Stimulated activated CD8-positive, alpha-beta memory T cell treated with anti-CD3 and anti-CD28 coated beads, Interleukin-15, amount 100 ng/mL, for 1 hour (primary cell): Measurements from ENCODE around the gene IGFBP5.

Experiments
- DNase-seq: peaks from one replicate; pipeline ENCODE4 v3.0.0-alpha.2; 2020; ENCODE audit warnings: low read depth

Gene IGFBP5

DNA sequence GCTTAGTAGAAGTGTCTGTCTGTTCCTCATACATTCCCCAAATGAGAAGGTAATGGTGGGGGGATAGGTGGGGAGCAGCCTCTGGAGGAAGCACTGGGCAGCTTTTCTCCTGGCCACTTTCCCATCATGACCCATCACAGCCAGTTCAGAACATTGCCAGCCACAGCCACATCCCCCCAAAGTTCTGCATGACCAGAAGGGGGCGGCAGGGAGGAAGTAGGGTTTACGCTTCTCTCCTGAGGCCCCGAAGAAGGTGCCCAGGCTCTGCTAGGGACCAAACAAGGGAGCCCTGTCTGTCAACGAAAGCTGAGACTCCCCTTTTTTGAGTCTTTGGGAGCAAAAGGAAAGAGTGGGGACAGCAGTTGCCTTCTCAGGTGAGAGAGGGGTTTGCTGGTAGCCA, 7.7 kb downstream of the IGFBP5 start:
- DNase-seq = no peak

- DNase-seq = no peak
Measured at GRCh38 chr2:216687111-216687510, 8.2 kb downstream of the IGFBP5 start.

- no peak for DNase-seq
Measured at GRCh38 chr2:216685327-216685875, 9.9 kb downstream of the IGFBP5 start.

DNA sequence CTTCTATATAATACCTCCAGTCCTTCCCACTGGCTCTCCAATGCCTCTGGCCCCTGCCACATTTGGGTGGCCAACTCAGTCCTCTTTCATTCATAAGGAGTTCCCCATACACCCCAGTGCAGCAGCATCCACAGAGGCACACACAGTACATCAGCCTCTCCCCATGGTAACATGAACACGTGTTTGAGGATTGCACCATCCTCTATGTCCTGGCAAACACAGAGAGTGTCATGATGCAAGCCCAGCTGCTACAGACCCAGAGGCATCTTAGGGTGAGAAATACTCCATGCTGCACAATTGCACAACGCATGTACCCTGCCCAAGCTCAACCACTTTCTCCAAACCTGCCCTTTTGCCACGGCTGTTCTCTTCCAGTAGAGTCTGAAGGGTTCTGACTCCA, 11.5 kb downstream of the IGFBP5 start:
- DNase-seq = no peak

- no peak for DNase-seq
Measured at GRCh38 chr2:216681683-216682082, 13.7 kb downstream of the IGFBP5 start.

DNA sequence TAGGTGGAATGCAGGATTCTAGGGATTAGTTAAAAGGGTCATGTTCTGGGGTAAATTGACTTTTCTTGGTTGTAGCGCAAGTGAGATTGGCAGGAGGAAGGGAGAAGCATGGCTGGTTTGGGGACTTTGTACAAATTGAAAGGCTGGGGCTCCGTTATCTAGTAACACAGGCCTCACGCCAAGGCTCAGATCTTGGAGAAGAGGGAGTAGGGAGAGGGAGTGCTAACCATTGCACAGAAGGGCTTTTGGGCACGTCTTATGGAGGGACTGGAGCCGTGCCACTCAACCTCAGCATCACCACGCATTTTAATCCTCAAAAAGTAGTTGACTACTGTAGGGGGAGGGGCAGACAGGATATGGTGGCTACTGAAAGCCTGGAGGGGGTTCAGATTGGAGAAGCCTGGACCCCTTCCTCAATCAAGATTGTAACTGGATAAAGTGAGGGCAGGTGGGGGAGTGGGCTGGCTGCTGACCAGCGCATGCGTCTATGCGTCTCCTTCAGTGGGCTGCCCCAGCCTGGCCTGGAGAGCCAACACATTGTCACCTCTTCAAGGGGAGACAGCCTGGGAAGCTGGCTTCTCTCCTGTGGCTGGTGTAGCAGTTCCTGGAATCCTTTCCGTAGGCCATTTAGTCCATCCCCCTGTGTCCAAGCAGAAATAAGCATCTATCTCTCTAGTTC, 14.3 kb downstream of the IGFBP5 start:
- no peak for DNase-seq

DNA sequence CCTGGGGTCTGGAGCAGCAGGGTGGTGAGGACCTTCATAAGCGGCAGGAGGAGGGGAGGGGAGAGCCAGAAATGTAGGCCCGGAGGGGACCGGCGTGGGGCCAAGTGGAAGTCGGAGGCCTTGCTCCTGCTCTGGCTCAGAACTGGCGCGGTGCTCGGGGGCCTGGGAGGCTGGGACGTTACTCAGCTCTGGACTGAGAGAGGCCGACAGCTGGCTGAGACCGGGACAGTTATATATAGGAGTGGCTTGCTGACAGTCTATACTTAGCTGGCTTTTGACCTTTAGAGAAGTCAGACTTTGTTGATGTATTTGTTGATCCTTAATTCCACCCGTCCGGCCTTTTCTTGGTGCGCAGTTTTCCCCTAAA, 15.7 kb downstream of the IGFBP5 start:
- no peak for DNase-seq

GRCh38 chr2:216678813-216679657, 16.3 kb downstream of the IGFBP5 start:
- DNase-seq = no peak

- DNase-seq = no peak
Measured at GRCh38 chr2:216678098-216678465, 17.3 kb downstream of the IGFBP5 start.

- DNase-seq = no peak
Measured at GRCh38 chr2:216677439-216678097, 17.8 kb downstream of the IGFBP5 start.

- DNase-seq = no peak
Measured at GRCh38 chr2:216676630-216677029, 18.7 kb downstream of the IGFBP5 start.

- no peak for DNase-seq
Measured at GRCh38 chr2:216674376-216674775, 21.0 kb downstream of the IGFBP5 start.

GRCh38 chr2:216673609-216674008, 21.7 kb downstream of the IGFBP5 start:
- DNase-seq = no peak

DNA sequence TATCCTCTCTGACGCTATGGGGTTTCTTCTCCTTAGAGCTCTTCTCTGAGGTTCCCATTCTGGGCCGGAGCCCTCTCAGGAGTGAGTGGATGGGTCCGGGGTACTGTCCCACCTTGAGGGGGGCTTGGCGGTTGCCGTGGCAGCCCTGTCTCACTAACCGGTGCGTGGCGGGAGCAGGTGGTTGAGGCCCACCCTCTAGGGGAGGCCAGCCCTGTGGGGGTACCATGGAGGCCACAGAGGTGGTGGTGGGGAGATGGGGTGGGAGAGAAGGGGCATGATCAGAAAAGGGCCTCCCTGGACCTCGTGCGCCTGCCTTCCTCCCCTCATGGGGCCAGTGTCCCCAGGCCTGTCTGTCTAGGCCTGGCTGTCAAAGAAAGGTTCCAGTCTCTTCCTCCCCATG, 22.3 kb downstream of the IGFBP5 start:
- DNase-seq = no peak

GRCh38 chr2:216672466-216672865, 22.9 kb downstream of the IGFBP5 start:
- DNase-seq = no peak

DNA sequence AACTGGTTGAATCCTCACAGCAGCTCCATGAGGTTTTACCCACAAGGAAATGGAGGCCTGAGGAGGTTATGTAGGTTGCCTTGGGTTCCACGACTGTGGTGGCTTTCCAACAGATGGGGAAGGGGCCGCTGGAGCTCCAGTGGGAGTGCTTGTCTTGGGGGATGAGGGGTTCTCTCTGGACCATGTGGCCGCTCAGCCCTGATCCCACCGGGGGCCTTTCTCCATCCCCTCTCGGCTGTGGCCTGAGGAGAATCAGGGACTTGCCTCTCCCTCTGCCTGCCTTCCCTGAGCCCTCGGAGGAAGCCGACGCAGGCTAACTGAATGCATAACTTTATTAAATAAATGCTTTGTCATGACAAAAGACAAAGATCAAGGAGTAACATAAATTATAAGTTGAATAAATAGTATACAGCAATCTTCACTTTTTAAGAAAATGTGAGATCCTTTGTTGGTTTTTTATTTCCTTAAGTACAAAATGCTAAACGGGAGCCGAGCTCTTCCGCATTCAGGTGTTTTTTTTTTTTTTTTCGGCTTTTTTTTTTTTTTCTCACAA, 23.5 kb downstream of the IGFBP5 start:
- DNase-seq = no peak

DNA sequence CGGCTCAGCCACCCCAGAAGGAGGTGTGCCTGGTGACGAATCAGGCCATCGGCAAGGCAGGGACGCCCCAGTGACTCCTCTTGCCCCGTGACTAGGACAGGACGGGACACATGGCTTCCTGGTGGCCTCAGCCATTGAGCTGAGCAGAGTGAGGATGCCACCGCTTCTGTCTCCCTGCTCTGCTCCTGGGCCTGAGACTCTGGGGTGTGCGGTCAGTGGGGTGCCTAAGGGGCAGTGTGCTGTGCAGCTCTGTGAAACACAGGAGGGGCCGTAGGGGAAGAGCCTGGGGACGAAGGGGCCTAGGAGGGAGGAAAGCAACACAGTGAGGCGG, 24.3 kb downstream of the IGFBP5 start:
- no peak for DNase-seq

DNA sequence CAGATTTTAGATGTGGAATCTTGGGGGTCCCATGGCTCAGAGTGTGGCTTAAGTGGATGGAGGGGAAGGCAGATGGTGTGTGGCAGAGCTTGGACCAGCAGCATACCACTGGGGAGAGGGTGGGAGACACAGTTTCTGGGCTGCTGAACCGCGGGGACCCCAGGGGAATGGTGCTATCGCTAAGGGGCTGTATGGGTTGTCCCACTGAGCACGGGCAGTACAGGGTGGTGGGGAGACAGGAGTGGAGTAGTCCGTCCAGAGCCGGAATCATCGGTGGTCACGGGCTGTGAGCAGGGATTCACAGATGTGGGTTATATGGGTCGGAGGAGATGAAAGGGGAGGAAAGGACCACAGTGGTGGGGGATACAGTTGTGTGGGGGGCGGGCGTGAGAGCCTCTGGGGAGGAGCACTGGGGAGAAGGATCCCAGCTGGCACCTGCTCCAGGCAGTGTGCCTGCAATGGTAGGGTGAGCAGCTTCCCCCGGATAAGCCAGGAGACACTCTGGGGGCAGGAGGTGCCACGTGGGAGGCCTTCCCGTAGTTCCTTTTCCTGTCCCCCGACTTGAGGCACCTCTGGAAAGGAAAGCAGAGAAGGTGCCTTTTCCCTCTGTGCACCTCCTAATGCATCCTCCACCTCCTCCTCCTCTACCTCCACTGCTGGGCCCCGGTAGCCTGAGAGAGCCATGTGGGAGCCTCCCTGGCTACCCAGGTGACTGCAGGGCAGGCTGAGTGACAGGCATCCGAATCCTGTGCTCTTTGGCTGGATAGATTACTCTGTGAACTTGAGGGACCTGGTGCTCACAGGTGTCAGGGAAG, 24.9 kb downstream of the IGFBP5 start:
- DNase-seq = no peak

- peak; percentile 20 for DNase-seq
Measured at GRCh38 chr2:216666461-216667233, 28.7 kb downstream of the IGFBP5 start.

DNA sequence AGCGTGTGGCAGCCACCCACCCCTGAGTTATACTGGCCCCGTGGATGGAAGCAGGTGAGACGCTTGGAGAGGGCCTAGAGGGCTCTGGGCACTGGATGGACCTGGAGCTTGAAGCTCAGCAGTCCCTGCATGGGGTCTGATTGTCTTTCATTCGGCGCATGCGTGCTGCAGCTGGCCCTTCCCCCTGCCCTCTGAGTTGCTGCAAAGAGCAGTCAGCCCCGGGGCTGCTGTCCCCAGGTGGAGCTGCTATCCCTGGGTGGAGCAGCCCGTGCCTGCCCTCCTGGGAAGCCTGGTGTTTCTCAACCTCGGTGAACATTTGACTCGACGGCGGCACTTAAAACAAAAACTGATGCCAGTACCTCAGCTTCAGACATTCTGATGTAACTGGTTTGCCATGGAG, 29.6 kb downstream of the IGFBP5 start:
- DNase-seq = no peak

DNA sequence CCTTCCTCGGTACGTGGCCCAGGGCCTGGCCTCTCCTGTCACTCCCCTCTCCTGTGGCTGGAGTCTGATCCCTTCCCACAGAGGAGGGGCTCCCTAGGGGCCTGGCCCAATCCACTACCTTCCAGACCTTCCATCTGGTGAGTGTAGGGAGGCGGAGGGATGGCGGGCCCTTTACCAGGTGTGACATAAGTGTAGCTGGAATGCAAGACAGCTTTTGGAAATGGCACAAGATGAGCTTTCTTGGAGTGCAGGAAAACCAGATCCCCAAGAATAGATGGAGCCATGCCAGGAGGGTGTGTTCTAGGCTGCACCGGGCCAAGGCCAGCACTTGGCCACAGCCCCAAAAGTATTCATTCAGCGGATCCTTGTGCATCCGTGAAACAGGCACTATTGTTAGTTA, 30.1 kb downstream of the IGFBP5 start:
- no peak for DNase-seq
